B cell (primary cell): ENCODE measurements around the gene EIF2B4. TPM values are rescaled to one million over a fixed set of nuclear protein-coding genes. Genes with fewer than 3 reads are reported as not detected.

Experiments used
- ATAC-seq: fragments of 200-7000 bp; cut with Tn5 transposase; one replicate; pipeline ENCODE4 v1.10.0; 2021; ENCODE audit warnings: low read depth, mild to moderate bottlenecking, moderate number of reproducible peaks, moderate library complexity
- CTCF ChIA-PET: fragments of 350-600 bp; sonication (Branson Sonifier 250); formaldehyde crosslinking; loops from one replicate; lab custom pipeline; 2021; ENCODE audit warnings: antibody characterized with exemption, inconsistent platforms; lab: Charles Lee
- POLR2A ChIA-PET: fragments of 350-600 bp; sonication (Branson Sonifier 250); formaldehyde crosslinking; loops from one replicate; lab custom pipeline; 2021; ENCODE audit warnings: antibody characterized with exemption; lab: Charles Lee
- DNase-seq: peaks from one replicate; pipeline ENCODE4 v3.0.0; 2013
- H2AFZ ChIP-seq: 2 replicates; pipeline ENCODE4 v1.6.1; 2012; ENCODE audit warnings: mild to moderate bottlenecking, low read depth, low read length; ENCODE audit not compliant: insufficient read depth, poor library complexity, severe bottlenecking
- H3K27ac ChIP-seq, 2 donors: 1 replicate in 1 of 2; 2 replicates in 1 of 2; pipeline ENCODE4 v1.5.1; 2012 to 2013; ENCODE audit warnings: low read length in 2 of 2, mild to moderate bottlenecking in 2 of 2, moderate library complexity in 1 of 2
- H3K27me3 ChIP-seq, 4 experiments: fragments of 200-600 bp in 1 of 4; sonication (generic) in 1 of 4; replicated peaks in 1 of 4; 1 replicate in 2 of 4; 2 replicates in 2 of 4; pipeline versions ENCODE4 v1.6.1 to v1.7.0; 2013 to 2016; ENCODE audit warnings: low read length in 3 of 4, mild to moderate bottlenecking in 2 of 4, mixed read lengths in 1 of 4, moderate library complexity in 1 of 4; ENCODE audit not compliant: insufficient read depth in 4 of 4, control insufficient read depth in 3 of 4; ENCODE audit errors: control extremely low read depth in 1 of 4
- H3K36me3 ChIP-seq, 2 experiments: replicated peaks in 1 of 2; 1 replicate in 1 of 2; 2 replicates in 1 of 2; pipeline versions ENCODE4 v1.6.1 to v1.7.1; 2013; ENCODE audit warnings: low read length in 1 of 2; ENCODE audit not compliant: insufficient read depth in 2 of 2, control insufficient read depth in 1 of 2; ENCODE audit errors: control extremely low read depth in 1 of 2, extremely low read depth in 1 of 2
- H3K4me1 ChIP-seq, 2 donors: fragments of 200-600 bp in 1 of 2; sonication (generic) in 1 of 2; 1 replicate in 1 of 2; 2 replicates in 1 of 2; pipeline versions ENCODE4 v1.5.1 to v1.6.1; 2013 to 2017; ENCODE audit warnings: low read length in 2 of 2; ENCODE audit not compliant: control insufficient read depth in 2 of 2, insufficient read depth in 2 of 2
- H3K4me2 ChIP-seq: replicated peaks from 2 replicates; pipeline ENCODE3; 2012; ENCODE audit warnings: mild to moderate bottlenecking, low read depth, low read length; ENCODE audit not compliant: poor library complexity, severe bottlenecking
- H3K4me3 ChIP-seq, 5 experiments: fragments of 200-600 bp in 1 of 5; sonication (generic) in 1 of 5; 1 replicate in 3 of 5; 2 replicates in 2 of 5; pipeline versions ENCODE4 v1.5.1 to v1.7.0; 2011 to 2016; ENCODE audit warnings: low read length in 4 of 5, mild to moderate bottlenecking in 4 of 5, low read depth in 2 of 5, control low read depth in 1 of 5, moderate library complexity in 1 of 5; ENCODE audit not compliant: insufficient read depth in 1 of 5; ENCODE audit errors: control extremely low read depth in 1 of 5, extremely low read depth in 1 of 5
- H3K79me2 ChIP-seq: fragments of 200-600 bp; sonication (generic); one replicate; pipeline ENCODE4 v1.6.0; 2016; ENCODE audit warnings: low read length; ENCODE audit not compliant: control insufficient read depth, insufficient read depth
- H3K9ac ChIP-seq: fragments of 200-600 bp; sonication (generic); 2 replicates; pipeline ENCODE4 v1.6.1; 2017; ENCODE audit warnings: mild to moderate bottlenecking, low read length, moderate library complexity
- H3K9me3 ChIP-seq, 3 donors: one replicate each; pipeline versions ENCODE4 v1.6.1 to v1.7.1; 2013; ENCODE audit warnings: low read length in 2 of 3; ENCODE audit not compliant: control insufficient read depth in 2 of 3, insufficient read depth in 1 of 3; ENCODE audit errors: control extremely low read depth in 1 of 3
- H4K20me1 ChIP-seq: 2 replicates; pipeline ENCODE4 v1.6.0; 2012; ENCODE audit warnings: mild to moderate bottlenecking, low read length; ENCODE audit not compliant: insufficient read depth, control insufficient read depth, poor library complexity, severe bottlenecking
- H3K27ac Mint-ChIP-seq: one replicate; pipeline ENCODE4 v1.8.0; 2021; ENCODE audit warnings: mixed read lengths
- H3K27me3 Mint-ChIP-seq: one replicate; pipeline ENCODE4 v1.8.0; 2021; ENCODE audit warnings: mixed read lengths
- H3K4me1 Mint-ChIP-seq: one replicate; pipeline ENCODE4 v1.8.0; 2021; ENCODE audit warnings: mixed read lengths
- H3K4me3 Mint-ChIP-seq: one replicate; pipeline ENCODE4 v1.8.0; 2021; ENCODE audit warnings: mixed read lengths
- H3K9me3 Mint-ChIP-seq: one replicate; pipeline ENCODE4 v1.8.0; 2022; ENCODE audit warnings: mixed read lengths; ENCODE audit not compliant: insufficient read depth
- CTCF ChIP-seq: fragments of 200-600 bp; IDR thresholded peaks from one replicate; pipeline ENCODE4 v1.8.0; 2022; ENCODE audit warnings: antibody characterized with exemption, mild to moderate bottlenecking
- EZH2 ChIP-seq: IDR thresholded peaks from 2 replicates; pipeline ENCODE4 v1.6.1; 2012; ENCODE audit warnings: borderline replicate concordance, low read depth, mild to moderate bottlenecking, moderate library complexity, low read length; ENCODE audit not compliant: insufficient read depth, poor library complexity, severe bottlenecking
- WGBS: methylation state at CpG from one replicate; pipeline ENCODE4 v1.1.5; 2013; ENCODE audit warnings: missing lambda C conversion rate; ENCODE audit not compliant: insufficient coverage; 5-methylcytosine and 5-hydroxymethylcytosine counted together
- intact Hi-C: fragments of 100-400 bp; cut with micrococcal nuclease; formaldehyde crosslinking; loops from one replicate; pipeline ENCODE4 v1.10.0; 2022
- polyA plus RNA-seq: library from polyadenylated mRNA; depleted of rRNA; stranded (reverse); fragments of >200 nt; gene quantifications from 2 replicates; pipeline ENCODE4 v1.2.3, GENCODE V29; 2012
- total RNA-seq, 2 donors: library from RNA; stranded (reverse); fragments of 120-200 nt in 1 of 2; gene quantifications; 1 replicate in 1 of 2; 2 replicates in 1 of 2; pipeline versions ENCODE4 v1.2.3 to v1.2.4, GENCODE V29; 2013 to 2022

EIF2B4 gene
- total and polyA plus RNA-seq, 2 donors (not counting 1 experiment from before 2014, with no cell fraction given), result 33.8 to 56.7 TPM

- ChIA-PET POLR2A (interaction anchor here (0.6 to 0.7 kb wide), 2 partner anchors 17 to 27 kb away, joined by 3 to 5 read pairs; no protein-coding TSS in a partner anchor), CTCF (interaction anchor here (0.6 kb wide), 1 partner anchor 22 kb away, joined by 3 read pairs; no protein-coding TSS in a partner anchor)
- Mint-ChIP-seq H3K27ac (peak overlapping the region; percentile 61), H3K27me3 (peaks cover 12% of the 10 kb centered on the region), H3K4me3 (peak overlapping the region; percentile 87), H3K9me3 (no peaks in the 10 kb centered on the region), H3K4me1 (peaks cover 26% of the 10 kb centered on the region)
- peaks cover 0 to 7% of the 10 kb centered on the region in 2 experiments for H3K36me3 ChIP-seq
- 8% methylated on average over 6 of the region's 16 CpGs for WGBS
- TF ChIP-seq EZH2, result no peak
- no peak for TF ChIP-seq CTCF
- H2AFZ ChIP-seq, result no peak overlapping the region
- peaks cover 22% of the 10 kb centered on the region for H4K20me1 ChIP-seq
- no peaks in the 10 kb centered on the region for H3K9me3 ChIP-seq
- H3K27ac ChIP-seq, result peak overlapping the region in 1 of 2 donors; percentile 77
- intact Hi-C loops, result loop anchor here (10.0 kb wide), 1 partner anchor 193 kb away; the partner anchor contains the start of genes ATRAID, CAD and SLC5A6
- peaks cover 68% of the 10 kb centered on the region for H3K79me2 ChIP-seq
- ATAC-seq (no peak), DNase-seq (peak; percentile 52)
- peak overlapping the region; percentile 78 for H3K4me2 ChIP-seq
- H3K4me3 ChIP-seq, result peak overlapping the region in 2 of 5 experiments; percentile 95
- H3K9ac ChIP-seq, result peak overlapping the region; percentile 97
- H3K27me3 ChIP-seq, result no peaks in the 10 kb centered on the region
- H3K4me1 ChIP-seq, result peaks cover 15 to 22% of the 10 kb centered on the region in 2 donors
Observed at GRCh38 chr2:27407798-27408491, 37.8 kb upstream of the EIF2B4 start.
